Lung (tissue), 12 donors: ENCODE measurements around the gene ZFR. TPM values are rescaled to one million over a fixed set of nuclear protein-coding genes. Genes with fewer than 3 reads are reported as not detected.

Source experiments
- ATAC-seq: fragments of 200-7000 bp; cut with Tn5 transposase; one replicate; pipeline ENCODE4 v1.9.1; 2020; ENCODE audit warnings: moderate number of reproducible peaks; ENCODE audit not compliant: insufficient read depth, low FRiP score
- DNase-seq, 3 donors: peaks; one replicate each; pipeline ENCODE4 v3.0.0-alpha.2; 2013 to 2017
- H3K27ac ChIP-seq, 2 donors: one replicate each; pipeline ENCODE4 v1.5.1; 2013; ENCODE audit warnings: mild to moderate bottlenecking in 2 of 2, moderate library complexity in 2 of 2, control low read depth in 1 of 2, inconsistent platforms in 1 of 2, low read depth in 1 of 2, low read length in 1 of 2
- H3K27me3 ChIP-seq, 3 donors: one replicate each; pipeline ENCODE4 v1.5.1; 2013; ENCODE audit warnings: low read length in 2 of 3; ENCODE audit not compliant: control insufficient read depth in 3 of 3, insufficient read depth in 3 of 3
- H3K36me3 ChIP-seq, 4 donors: one replicate each; pipeline ENCODE4 v1.5.1; 2013; ENCODE audit warnings: low read length in 4 of 4, mild to moderate bottlenecking in 1 of 4, moderate library complexity in 1 of 4; ENCODE audit not compliant: control insufficient read depth in 4 of 4, insufficient read depth in 4 of 4
- H3K4me1 ChIP-seq, 5 donors: one replicate each; pipeline ENCODE4 v1.5.1; 2013; ENCODE audit warnings: low read length in 5 of 5, mild to moderate bottlenecking in 2 of 5, moderate library complexity in 1 of 5; ENCODE audit not compliant: control insufficient read depth in 5 of 5, insufficient read depth in 5 of 5
- H3K4me3 ChIP-seq: one replicate; pipeline ENCODE4 v1.5.1; 2013; ENCODE audit warnings: mild to moderate bottlenecking, control low read depth, moderate library complexity
- H3K9ac ChIP-seq, 2 donors: one replicate each; pipeline ENCODE4 v1.5.1; 2013; ENCODE audit warnings: low read length in 2 of 2, control low read depth in 1 of 2; ENCODE audit not compliant: insufficient read depth in 1 of 2
- H3K9me3 ChIP-seq, 4 donors: one replicate each; pipeline ENCODE4 v1.5.1; 2013; ENCODE audit warnings: low read length in 3 of 4, mild to moderate bottlenecking in 1 of 4, moderate library complexity in 1 of 4; ENCODE audit not compliant: control insufficient read depth in 4 of 4, insufficient read depth in 3 of 4
- CTCF ChIP-seq: IDR thresholded peaks from 2 replicates; pipeline ENCODE4 v1.5.1; 2012; ENCODE audit warnings: mild to moderate bottlenecking; ENCODE audit errors: control extremely low read depth, extremely low read depth
- WGBS, 2 donors: extraction: QIAGEN DNeasy Blood & Tissue Kit; methylation state at CpG; one replicate each; pipeline ENCODE4 v1.1.7; 2013; 5-methylcytosine and 5-hydroxymethylcytosine counted together
- polyA plus RNA-seq, 2 donors: library from polyadenylated mRNA; stranded (reverse); fragments of 200-250 nt; gene quantifications; one replicate each; pipeline ENCODE4 v1.2.1, GENCODE V29; 2013
- total RNA-seq, 2 donors: library from RNA; depleted of rRNA in 1 of 2; stranded (reverse); fragments of >200 nt in 1 of 2; gene quantifications; one replicate each; pipeline ENCODE4 v1.2.1, GENCODE V29; 2014 to 2021
- donor health status: control.
- donor health status: control.
- donor health status: Bipolar disorder and iron deficiency.
- donor health status: healthy.
- donor health status: DM: yes; HTN: yes; CAD: no.

Gene ZFR
- total and polyA plus RNA-seq, 4 donors, result 23.0 to 91.8 (median 37.9) TPM

GRCh38 chr5:32426440-32427151 lies 17.9 kb downstream of the ZFR start:
- no peak overlapping the region for H3K4me3 ChIP-seq
- peaks cover 0 to 10% (median 0%) of the 10 kb centered on the region in 5 donors for H3K4me1 ChIP-seq
- no peak overlapping the region for H3K27ac ChIP-seq
- DNase-seq (no peak), ATAC-seq (no peak)
- no peak for TF ChIP-seq CTCF
- 98 to 99% methylated on average over 7 of the region's 7 CpGs for WGBS, 2 donors
- H3K36me3 ChIP-seq, result peaks cover 0 to 13% (median 7%) of the 10 kb centered on the region in 4 donors
- H3K9me3 ChIP-seq, result peaks cover 0 to 4% (median 0%) of the 10 kb centered on the region in 4 donors
- H3K9ac ChIP-seq, result no peak overlapping the region
- H3K27me3 ChIP-seq, result no peaks in the 10 kb centered on the region

- no peak for TF ChIP-seq CTCF
- H3K4me1 ChIP-seq, result peaks cover 0 to 16% (median 0%) of the 10 kb centered on the region in 5 donors
- whole genome bisulfite sequencing, 2 donors, result 76 to 81% methylated on average over 4 of the region's 4 CpGs
- H3K36me3 ChIP-seq, result peaks cover 0 to 12% (median 3%) of the 10 kb centered on the region in 4 donors
- no peak overlapping the region for H3K4me3 ChIP-seq
- DNase-seq (no peak), ATAC-seq (no peak)
- H3K27ac ChIP-seq, result no peak overlapping the region
- no peak overlapping the region for H3K9ac ChIP-seq
- H3K27me3 ChIP-seq, result no peaks in the 10 kb centered on the region
- H3K9me3 ChIP-seq, result peaks cover 0 to 4% (median 0%) of the 10 kb centered on the region in 4 donors
These were observed 21.8 kb downstream of the ZFR start for GRCh38 chr5:32422697-32423096.

- H3K4me1 ChIP-seq, result peaks cover 0 to 16% (median 0%) of the 10 kb centered on the region in 5 donors
- H3K27ac ChIP-seq, result no peak overlapping the region
- ATAC-seq, result no peak
- TF ChIP-seq CTCF, result no peak
- no peaks in the 10 kb centered on the region for H3K9me3 ChIP-seq
- H3K36me3 ChIP-seq, result peaks cover 4 to 11% (median 7%) of the 10 kb centered on the region in 4 donors
- no peak overlapping the region for H3K9ac ChIP-seq
- no peak for DNase-seq
- H3K27me3 ChIP-seq, result no peaks in the 10 kb centered on the region
- H3K4me3 ChIP-seq, result no peak overlapping the region
These were observed 23.5 kb downstream of the ZFR start for GRCh38 chr5:32421075-32421474.
